Measurements from ENCODE around the gene JAG2.

Gene JAG2

GRCh38 chr14:105200074-105200473, 31.5 kb upstream of the JAG2 start:
- POLR2A ChIA-PET (ENCODE audit: low non-redundant PET) = no interaction called here
- no peak for DNase-seq (ENCODE audit: low spot score)
- no peak for TF ChIP-seq CTCF (conservative IDR thresholded peaks at IDR 0.05; ENCODE audit: low read depth)
- CTCF ChIA-PET = interaction anchor here (0.6 to 0.9 kb wide), 2 partner anchors 18 to 162 kb away, joined by 5 to 6 read pairs; no protein-coding TSS in a partner anchor
- H3K27ac ChIP-seq = no peak overlapping the region

- CTCF ChIA-PET = interaction anchor here (0.7 to 0.9 kb wide), 2 partner anchors 17 to 220 kb away, joined by 5 to 6 read pairs; no protein-coding TSS in a partner anchor
- no peak for DNase-seq (ENCODE audit: low spot score)
- TF ChIP-seq CTCF (conservative IDR thresholded peaks at IDR 0.05; ENCODE audit: low read depth) = no peak
- no peak overlapping the region for H3K27ac ChIP-seq
- POLR2A ChIA-PET (ENCODE audit: low non-redundant PET) = no interaction called here
These were observed 30.5 kb upstream of the JAG2 start for GRCh38 chr14:105199093-105199492.

- CTCF ChIA-PET = interaction anchor here (0.7 to 0.9 kb wide), 2 partner anchors 14 to 221 kb away, joined by 4 to 6 read pairs; no protein-coding TSS in a partner anchor
- POLR2A ChIA-PET (ENCODE audit: low non-redundant PET) = no interaction called here
- no peak for DNase-seq (ENCODE audit: low spot score)
- H3K27ac ChIP-seq = no peak overlapping the region
- no peak for TF ChIP-seq CTCF (conservative IDR thresholded peaks at IDR 0.05; ENCODE audit: low read depth)
These were observed 30.0 kb upstream of the JAG2 start for GRCh38 chr14:105198588-105198987.

GRCh38 chr14:105197211-105197641, 28.6 kb upstream of the JAG2 start:
- DNase-seq (ENCODE audit: low spot score) = no peak
- no peak for TF ChIP-seq CTCF (conservative IDR thresholded peaks at IDR 0.05; ENCODE audit: low read depth)
- POLR2A ChIA-PET (ENCODE audit: low non-redundant PET) = no interaction called here
- CTCF ChIA-PET = no interaction called here
- H3K27ac ChIP-seq = no peak overlapping the region

- TF ChIP-seq CTCF (conservative IDR thresholded peaks at IDR 0.05; ENCODE audit: low read depth) = no peak
- ChIA-PET POLR2A (ENCODE audit: low non-redundant PET) (no interaction called here), CTCF (no interaction called here)
- no peak overlapping the region for H3K27ac ChIP-seq
- no peak for DNase-seq (ENCODE audit: low spot score)
These were observed 27.8 kb upstream of the JAG2 start for GRCh38 chr14:105196265-105196960.

- POLR2A ChIA-PET (ENCODE audit: low non-redundant PET) = no interaction called here
- H3K27ac ChIP-seq = no peak overlapping the region
- CTCF ChIA-PET = interaction anchor here (0.6 to 0.8 kb wide), 2 partner anchors 11 to 26 kb away, joined by 3 read pairs; no protein-coding TSS in a partner anchor
- DNase-seq (ENCODE audit: low spot score) = no peak
- no peak for TF ChIP-seq CTCF (conservative IDR thresholded peaks at IDR 0.05; ENCODE audit: low read depth)
These were observed 27.1 kb upstream of the JAG2 start for GRCh38 chr14:105195522-105196264.

Measured in RWPE1 (cell line).